Body of pancreas (tissue), 4 donors: Measurements from ENCODE around the gene TMEM135.

Experiments
- POLR2A ChIP-seq, 3 donors: fragments of 450-650 bp; IDR thresholded peaks; one replicate each; pipeline ENCODE4 v1.6.1; 2016; ENCODE audit warnings: antibody characterized with exemption in 3 of 3, mild to moderate bottlenecking in 2 of 3
- TF ChIP-seq, protein P1 (sequence below), 7 experiments: fragments of 450-650 bp in 4 of 7; fragments of 200-600 bp in 3 of 7; sonication (generic) in 3 of 7; IDR thresholded peaks; one replicate each; pipeline ENCODE4 v1.5.1; 2016 to 2019; ENCODE audit warnings: antibody characterized with exemption in 7 of 7

DNA sequence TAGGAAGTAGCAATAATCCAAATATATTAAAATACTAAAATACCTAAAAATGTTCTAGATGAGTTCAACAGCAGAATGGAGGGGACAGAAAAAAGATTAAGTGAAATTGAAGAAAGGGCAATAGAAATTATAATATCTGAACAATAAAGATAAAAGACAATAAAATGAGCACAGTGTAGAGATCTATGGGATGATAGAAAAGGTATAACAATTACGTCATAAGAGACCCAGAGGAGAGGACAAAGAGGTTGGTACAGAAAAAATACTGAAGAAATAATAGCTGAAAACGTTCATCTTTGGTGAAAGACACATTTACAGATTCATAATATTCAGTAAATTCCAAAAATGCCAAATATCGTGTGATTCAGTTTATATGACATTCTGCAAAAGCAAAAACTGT is 143.4 kb downstream of the TMEM135 start:
- TF ChIP-seq, protein P1, sequence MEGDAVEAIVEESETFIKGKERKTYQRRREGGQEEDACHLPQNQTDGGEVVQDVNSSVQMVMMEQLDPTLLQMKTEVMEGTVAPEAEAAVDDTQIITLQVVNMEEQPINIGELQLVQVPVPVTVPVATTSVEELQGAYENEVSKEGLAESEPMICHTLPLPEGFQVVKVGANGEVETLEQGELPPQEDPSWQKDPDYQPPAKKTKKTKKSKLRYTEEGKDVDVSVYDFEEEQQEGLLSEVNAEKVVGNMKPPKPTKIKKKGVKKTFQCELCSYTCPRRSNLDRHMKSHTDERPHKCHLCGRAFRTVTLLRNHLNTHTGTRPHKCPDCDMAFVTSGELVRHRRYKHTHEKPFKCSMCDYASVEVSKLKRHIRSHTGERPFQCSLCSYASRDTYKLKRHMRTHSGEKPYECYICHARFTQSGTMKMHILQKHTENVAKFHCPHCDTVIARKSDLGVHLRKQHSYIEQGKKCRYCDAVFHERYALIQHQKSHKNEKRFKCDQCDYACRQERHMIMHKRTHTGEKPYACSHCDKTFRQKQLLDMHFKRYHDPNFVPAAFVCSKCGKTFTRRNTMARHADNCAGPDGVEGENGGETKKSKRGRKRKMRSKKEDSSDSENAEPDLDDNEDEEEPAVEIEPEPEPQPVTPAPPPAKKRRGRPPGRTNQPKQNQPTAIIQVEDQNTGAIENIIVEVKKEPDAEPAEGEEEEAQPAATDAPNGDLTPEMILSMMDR (IDR thresholded peaks at IDR 0.05), result no peak
- TF ChIP-seq POLR2A (IDR thresholded peaks at IDR 0.05), result no peak
